ENCODE measurements around the gene SFXN3.

Gene SFXN3

DNA sequence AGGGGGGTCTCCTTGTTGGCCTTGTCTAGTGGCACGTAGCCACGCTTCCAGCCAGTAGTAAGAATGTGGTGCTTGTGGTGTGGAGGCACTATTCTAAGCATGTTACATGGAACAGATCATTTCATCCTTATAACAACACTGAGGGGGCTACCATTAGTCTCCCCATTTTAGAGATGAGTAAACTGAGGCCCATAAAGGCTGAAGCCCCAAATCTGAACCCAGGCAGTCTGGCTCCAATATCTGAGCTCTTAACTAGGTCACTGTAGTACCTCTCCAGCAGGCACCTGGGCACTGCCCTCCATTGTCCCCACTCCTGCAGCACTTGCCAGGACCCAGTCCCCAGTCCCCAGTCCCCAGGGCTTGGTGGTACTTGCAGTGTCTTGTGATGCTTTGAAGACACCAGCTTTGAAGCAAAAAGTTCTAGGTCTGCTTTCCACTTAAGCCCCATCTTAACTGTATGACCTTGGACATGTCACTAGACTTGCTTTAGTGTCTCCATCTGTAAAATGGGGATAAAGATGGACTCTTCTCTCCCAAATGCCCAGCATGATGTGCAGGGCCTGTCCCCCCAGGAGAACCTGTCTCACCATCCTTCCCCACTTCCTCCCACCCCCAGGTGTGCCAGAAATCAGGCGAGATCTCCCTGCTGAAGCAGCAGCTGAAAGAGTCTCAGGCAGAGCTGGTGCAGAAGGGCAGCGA is 25.0 kb upstream of the SFXN3 start:
- TF ChIP-seq, protein P1, sequence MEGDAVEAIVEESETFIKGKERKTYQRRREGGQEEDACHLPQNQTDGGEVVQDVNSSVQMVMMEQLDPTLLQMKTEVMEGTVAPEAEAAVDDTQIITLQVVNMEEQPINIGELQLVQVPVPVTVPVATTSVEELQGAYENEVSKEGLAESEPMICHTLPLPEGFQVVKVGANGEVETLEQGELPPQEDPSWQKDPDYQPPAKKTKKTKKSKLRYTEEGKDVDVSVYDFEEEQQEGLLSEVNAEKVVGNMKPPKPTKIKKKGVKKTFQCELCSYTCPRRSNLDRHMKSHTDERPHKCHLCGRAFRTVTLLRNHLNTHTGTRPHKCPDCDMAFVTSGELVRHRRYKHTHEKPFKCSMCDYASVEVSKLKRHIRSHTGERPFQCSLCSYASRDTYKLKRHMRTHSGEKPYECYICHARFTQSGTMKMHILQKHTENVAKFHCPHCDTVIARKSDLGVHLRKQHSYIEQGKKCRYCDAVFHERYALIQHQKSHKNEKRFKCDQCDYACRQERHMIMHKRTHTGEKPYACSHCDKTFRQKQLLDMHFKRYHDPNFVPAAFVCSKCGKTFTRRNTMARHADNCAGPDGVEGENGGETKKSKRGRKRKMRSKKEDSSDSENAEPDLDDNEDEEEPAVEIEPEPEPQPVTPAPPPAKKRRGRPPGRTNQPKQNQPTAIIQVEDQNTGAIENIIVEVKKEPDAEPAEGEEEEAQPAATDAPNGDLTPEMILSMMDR (IDR thresholded peaks at IDR 0.05; ENCODE audit: extremely low read depth, insufficient read depth, missing control alignments): no peak
- no peak for DNase-seq (ENCODE audit: low spot score)
- in situ Hi-C loops (cut with MboI; ENCODE audit: low pct_unique_long_range_greater_than_20kb, low sequenced_read_pairs, unreplicated experiment): no loop called here

DNA sequence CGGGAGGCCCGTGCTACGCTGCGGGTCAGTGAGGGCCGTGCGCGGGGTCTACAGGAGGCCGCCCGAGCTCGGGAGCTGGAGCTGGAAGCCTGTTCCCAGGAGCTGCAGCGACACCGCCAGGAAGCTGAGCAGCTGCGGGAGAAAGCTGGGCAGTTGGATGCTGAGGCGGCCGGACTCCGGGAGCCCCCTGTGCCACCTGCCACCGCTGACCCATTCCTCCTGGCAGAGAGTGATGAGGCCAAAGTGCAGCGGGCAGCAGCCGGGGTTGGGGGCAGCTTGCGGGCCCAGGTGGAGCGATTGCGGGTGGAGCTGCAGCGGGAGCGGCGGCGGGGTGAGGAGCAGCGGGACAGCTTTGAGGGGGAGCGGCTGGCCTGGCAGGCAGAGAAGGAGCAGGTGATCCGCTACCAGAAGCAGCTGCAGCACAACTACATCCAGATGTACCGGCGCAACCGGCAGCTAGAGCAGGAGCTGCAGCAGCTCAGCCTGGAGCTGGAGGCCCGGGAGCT is 24.4 kb upstream of the SFXN3 start:
- TF ChIP-seq, protein P1 (IDR thresholded peaks at IDR 0.05; ENCODE audit: extremely low read depth, insufficient read depth, missing control alignments): no peak
- no peak for DNase-seq (ENCODE audit: low spot score)
- in situ Hi-C loops (cut with MboI; ENCODE audit: low pct_unique_long_range_greater_than_20kb, low sequenced_read_pairs, unreplicated experiment): no loop called here

DNA sequence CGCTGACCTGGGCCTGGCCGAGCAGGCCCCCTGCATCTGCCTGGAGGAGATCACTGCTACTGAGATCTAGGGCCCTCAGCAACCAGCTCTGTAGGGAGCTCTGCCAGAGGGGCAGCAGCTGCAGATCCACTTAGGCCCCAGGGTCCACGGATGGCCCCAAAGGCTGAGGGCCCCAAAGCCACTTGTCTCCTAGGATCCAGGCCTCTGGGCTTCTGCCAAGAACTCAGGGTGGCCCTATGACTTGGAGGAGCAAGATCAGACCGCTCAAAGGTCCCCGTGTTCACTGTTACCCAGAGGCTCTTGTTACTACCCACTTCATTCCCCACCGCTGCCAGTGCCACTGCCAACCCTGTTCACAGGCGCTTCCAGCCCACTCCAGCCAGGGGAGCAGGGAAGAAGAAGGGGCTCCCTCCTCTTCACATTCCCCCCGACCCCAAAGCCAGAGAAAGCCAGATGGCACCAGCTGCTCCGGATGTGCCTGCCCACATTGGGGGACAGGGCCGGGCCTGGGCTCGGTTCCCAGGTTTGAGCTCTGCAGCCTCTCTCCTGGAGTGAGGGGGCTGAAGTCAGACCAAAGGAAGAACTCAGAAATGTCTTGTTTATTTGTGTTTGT is 23.8 kb upstream of the SFXN3 start:
- TF ChIP-seq, protein P1 (IDR thresholded peaks at IDR 0.05; ENCODE audit: extremely low read depth, insufficient read depth, missing control alignments): no peak
- no peak for DNase-seq (ENCODE audit: low spot score)
- in situ Hi-C loops (cut with MboI; ENCODE audit: low pct_unique_long_range_greater_than_20kb, low sequenced_read_pairs, unreplicated experiment): no loop called here

DNA sequence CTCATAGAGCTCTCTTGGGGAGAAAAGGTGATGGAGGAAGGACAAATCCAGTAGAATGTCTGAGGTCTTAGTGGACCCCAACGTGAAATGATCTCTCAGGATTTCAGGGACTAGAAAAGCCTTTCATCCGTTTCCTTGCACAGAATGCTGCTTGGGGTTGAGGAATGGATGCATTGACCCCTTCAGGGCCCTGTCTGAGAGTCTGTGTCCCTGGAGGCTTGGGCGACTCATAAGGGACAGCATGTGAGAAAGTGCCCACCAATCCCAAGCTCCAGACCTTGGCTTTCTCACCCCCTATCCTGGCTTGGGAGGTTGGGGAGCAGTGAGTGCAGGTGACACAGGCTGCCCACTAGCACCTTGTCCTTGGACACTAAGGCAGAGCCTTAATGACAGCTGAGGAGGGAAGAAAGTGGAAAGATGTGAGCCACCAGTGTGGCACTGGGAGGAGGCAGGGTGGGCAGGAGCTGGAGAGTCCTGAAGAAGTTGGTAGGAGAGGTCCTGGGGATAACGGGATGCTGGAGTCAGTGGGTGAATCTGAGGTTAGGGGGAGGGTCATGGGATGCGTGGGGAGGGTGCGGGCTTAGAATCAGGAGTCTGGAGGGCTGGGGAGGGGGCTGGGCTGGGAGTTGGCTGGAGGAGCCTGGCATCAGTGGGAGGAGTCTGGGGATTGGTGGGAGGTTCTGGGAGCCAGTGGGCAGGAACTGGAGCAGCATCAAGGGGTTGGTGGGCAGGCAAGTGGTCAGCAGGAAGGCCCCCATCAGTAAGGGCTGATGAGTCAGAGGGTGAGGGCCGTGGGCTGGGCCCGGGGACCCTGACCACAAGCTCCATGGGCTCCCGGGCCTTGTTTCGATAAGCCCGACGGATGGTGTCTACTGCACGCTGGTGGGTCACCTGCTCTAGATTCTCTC is 22.9 kb upstream of the SFXN3 start:
- no peak for DNase-seq (ENCODE audit: low spot score)
- TF ChIP-seq, protein P1 (IDR thresholded peaks at IDR 0.05; ENCODE audit: extremely low read depth, insufficient read depth, missing control alignments): no peak
- in situ Hi-C loops (cut with MboI; ENCODE audit: low pct_unique_long_range_greater_than_20kb, low sequenced_read_pairs, unreplicated experiment): no loop called here

DNA sequence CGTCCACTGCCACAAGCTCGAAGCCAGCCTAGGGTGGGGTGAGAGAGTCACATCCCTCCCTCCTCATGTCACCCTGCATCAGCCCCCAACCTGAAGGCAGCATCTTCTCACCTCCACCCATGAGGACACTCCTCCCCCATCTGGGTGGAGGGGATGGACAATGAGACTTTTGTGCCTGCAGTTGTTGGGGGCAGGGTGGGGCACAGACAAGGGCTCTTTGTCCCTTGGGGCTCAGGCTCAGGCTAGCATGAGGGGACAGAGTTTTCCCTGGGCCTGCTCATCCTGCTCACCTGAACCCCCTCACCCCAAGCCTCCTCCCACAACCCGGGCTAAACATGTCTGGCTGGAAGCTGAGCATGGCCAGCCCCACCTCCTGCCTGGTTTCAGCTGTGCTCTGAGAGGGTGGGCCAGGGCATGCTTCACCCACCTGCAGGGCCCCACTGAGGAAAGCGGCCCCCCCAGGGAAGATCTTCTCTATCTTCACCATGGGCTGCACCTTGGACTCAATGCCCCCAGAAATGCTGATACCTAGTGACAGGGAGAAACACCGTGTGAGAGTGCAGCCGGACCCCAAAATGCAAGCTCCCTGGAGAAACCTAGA is 22.1 kb upstream of the SFXN3 start:
- DNase-seq (ENCODE audit: low spot score): no peak
- TF ChIP-seq, protein P1 (IDR thresholded peaks at IDR 0.05; ENCODE audit: extremely low read depth, insufficient read depth, missing control alignments): no peak
- in situ Hi-C loops (cut with MboI; ENCODE audit: low pct_unique_long_range_greater_than_20kb, low sequenced_read_pairs, unreplicated experiment): no loop called here

DNA sequence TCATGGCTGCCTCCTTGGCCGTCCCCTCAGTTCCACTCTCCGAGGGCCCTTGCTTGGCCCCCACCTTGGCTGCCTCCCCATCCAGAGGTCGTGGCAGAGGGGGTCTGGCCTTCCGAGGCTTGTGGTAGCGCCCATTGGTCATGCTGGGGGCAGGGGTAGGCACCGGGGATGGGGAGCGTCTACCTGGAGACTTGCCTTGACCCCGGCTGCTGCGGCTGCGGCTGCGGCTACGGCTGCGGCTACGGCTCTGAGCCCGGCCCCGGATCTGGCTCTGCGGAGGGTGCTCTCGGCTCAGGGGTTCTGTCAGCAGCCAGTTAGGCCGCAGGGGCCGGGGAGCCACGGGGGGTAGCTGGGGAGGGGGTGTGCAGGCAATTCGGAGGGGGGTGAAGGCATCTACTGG is 20.7 kb upstream of the SFXN3 start:
- in situ Hi-C loops (cut with MboI; ENCODE audit: low pct_unique_long_range_greater_than_20kb, low sequenced_read_pairs, unreplicated experiment): no loop called here
- DNase-seq (ENCODE audit: low spot score): no peak
- TF ChIP-seq, protein P1 (IDR thresholded peaks at IDR 0.05; ENCODE audit: extremely low read depth, insufficient read depth, missing control alignments): no peak
